Upper lobe of left lung (tissue), 4 donors: Measurements from ENCODE around the gene ALAD.

Experiments used
- POLR2AphosphoS5 ChIP-seq, 2 donors: sonication (generic); formaldehyde crosslinking; IDR thresholded peaks; one replicate each; pipeline ENCODE4 v1.5.1; 2017; ENCODE audit warnings: antibody characterized with exemption in 2 of 2
- TF ChIP-seq, protein P1 (sequence below), 6 experiments: fragments of 450-650 bp in 4 of 6; fragments of 200-600 bp in 2 of 6; sonication (generic) in 2 of 6; IDR thresholded peaks; one replicate each; pipeline ENCODE4 v1.5.1; 2016 to 2019; ENCODE audit warnings: antibody characterized with exemption in 6 of 6

DNA sequence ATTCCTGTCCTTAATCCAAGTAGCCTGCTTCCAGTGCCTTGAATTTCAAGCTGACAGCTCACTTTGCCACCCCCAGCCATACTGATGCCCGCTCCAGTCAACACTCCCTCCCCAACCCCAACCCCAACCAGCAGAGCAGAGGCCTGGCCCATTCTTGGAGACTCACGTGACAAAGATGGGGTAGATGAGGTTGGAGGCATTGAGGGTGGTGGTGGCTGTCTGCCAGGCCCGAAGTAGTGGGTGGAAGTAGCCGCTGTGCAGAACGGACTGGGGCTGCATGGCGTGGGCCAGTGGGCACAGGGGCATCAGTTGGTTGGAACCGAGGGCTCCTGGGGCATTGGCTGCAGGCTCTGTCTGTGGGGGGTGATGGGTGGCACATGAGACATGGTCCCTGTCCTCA lies 7.8 kb downstream of the ALAD start:
- TF ChIP-seq POLR2AphosphoS5 (IDR thresholded peaks at IDR 0.05), result no peak
- TF ChIP-seq, protein P1, sequence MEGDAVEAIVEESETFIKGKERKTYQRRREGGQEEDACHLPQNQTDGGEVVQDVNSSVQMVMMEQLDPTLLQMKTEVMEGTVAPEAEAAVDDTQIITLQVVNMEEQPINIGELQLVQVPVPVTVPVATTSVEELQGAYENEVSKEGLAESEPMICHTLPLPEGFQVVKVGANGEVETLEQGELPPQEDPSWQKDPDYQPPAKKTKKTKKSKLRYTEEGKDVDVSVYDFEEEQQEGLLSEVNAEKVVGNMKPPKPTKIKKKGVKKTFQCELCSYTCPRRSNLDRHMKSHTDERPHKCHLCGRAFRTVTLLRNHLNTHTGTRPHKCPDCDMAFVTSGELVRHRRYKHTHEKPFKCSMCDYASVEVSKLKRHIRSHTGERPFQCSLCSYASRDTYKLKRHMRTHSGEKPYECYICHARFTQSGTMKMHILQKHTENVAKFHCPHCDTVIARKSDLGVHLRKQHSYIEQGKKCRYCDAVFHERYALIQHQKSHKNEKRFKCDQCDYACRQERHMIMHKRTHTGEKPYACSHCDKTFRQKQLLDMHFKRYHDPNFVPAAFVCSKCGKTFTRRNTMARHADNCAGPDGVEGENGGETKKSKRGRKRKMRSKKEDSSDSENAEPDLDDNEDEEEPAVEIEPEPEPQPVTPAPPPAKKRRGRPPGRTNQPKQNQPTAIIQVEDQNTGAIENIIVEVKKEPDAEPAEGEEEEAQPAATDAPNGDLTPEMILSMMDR (IDR thresholded peaks at IDR 0.05), result no peak
